SK-N-MC (cell line): ENCODE results near the gene TMEM243.

ENCODE experiments used
- DNase-seq: peaks from one replicate; pipeline ENCODE4 v3.0.0-alpha.2; 2011; ENCODE audit warnings: low read depth, low spot score
- H3K27ac ChIP-seq: fragments of 200-600 bp; sonication (generic); 2 replicates; pipeline ENCODE4 v1.5.1; 2016; ENCODE audit warnings: mixed run types
- H3K36me3 ChIP-seq: fragments of 200-600 bp; sonication (generic); 2 replicates; pipeline ENCODE4 v1.6.1; 2017; ENCODE audit warnings: antibody characterized with exemption, low read length, mixed read lengths; ENCODE audit not compliant: insufficient read depth
- H3K4me3 ChIP-seq: fragments of 200-600 bp; sonication (generic); 2 replicates; pipeline ENCODE4 v1.5.1; 2016
- H3K9ac ChIP-seq: fragments of 200-600 bp; sonication (generic); 2 replicates; pipeline ENCODE4 v1.8.0; 2017; ENCODE audit warnings: mixed run types, mixed read lengths; ENCODE audit not compliant: insufficient read length
- H3K9me3 ChIP-seq: fragments of 200-600 bp; sonication (generic); 2 replicates; pipeline ENCODE4 v1.6.1; 2017; ENCODE audit warnings: low read depth, mild to moderate bottlenecking, antibody characterized with exemption, low read length, moderate library complexity, mixed read lengths
- EZH2 ChIP-seq: fragments of 200-600 bp; sonication (generic); IDR thresholded peaks from one replicate; pipeline ENCODE4 v1.6.1; 2017; ENCODE audit warnings: antibody characterized with exemption
- FOXP2 ChIP-seq: optimal IDR thresholded peaks from 2 replicates; pipeline ENCODE3; 2011; ENCODE audit warnings: mild to moderate bottlenecking, moderate library complexity; ENCODE audit not compliant: insufficient read depth; ENCODE audit errors: extremely low read length, control extremely low read depth
- POLR2AphosphoS5 ChIP-seq: IDR thresholded peaks from 2 replicates; pipeline ENCODE4 v1.6.1; 2012; ENCODE audit warnings: mild to moderate bottlenecking, low read depth, low read length, borderline replicate concordance

The TMEM243 gene

GRCh38 chr7:87164433-87164832 lies 55.1 kb downstream of the TMEM243 start:
- no peak for DNase-seq
- Histone ChIP-seq H3K36me3 (peaks cover 77% of the 10 kb centered on the region), H3K27ac (no peak overlapping the region), H3K9ac (no peak overlapping the region), H3K4me3 (no peak overlapping the region), H3K9me3 (no peaks in the 10 kb centered on the region)
- TF ChIP-seq POLR2AphosphoS5 (no peak), FOXP2 (no peak), EZH2 (no peak)

- Histone ChIP-seq H3K4me3 (no peak overlapping the region), H3K36me3 (peaks cover 67% of the 10 kb centered on the region), H3K9ac (no peak overlapping the region), H3K9me3 (no peaks in the 10 kb centered on the region), H3K27ac (no peak overlapping the region)
- no peak for DNase-seq
- TF ChIP-seq EZH2, result no peak
- TF ChIP-seq FOXP2, result no peak
- no peak for TF ChIP-seq POLR2AphosphoS5
Observed at GRCh38 chr7:87159538-87159937, 60.0 kb downstream of the TMEM243 start.

GRCh38 chr7:87156709-87157108 lies 62.8 kb downstream of the TMEM243 start:
- Histone ChIP-seq H3K36me3 (peaks cover 51% of the 10 kb centered on the region), H3K27ac (no peak overlapping the region)

GRCh38 chr7:87155788-87156187 lies 63.7 kb downstream of the TMEM243 start:
- TF ChIP-seq POLR2AphosphoS5 (no peak), EZH2 (no peak), FOXP2 (no peak)
- H3K9me3 ChIP-seq, result no peaks in the 10 kb centered on the region

More at GRCh38 chr7:87156709-87157108, 62.8 kb downstream of the TMEM243 start:
- no peak for TF ChIP-seq EZH2
- TF ChIP-seq FOXP2, result no peak
- no peak for TF ChIP-seq POLR2AphosphoS5
- DNase-seq, result no peak
- H3K9me3 ChIP-seq, result no peaks in the 10 kb centered on the region
- H3K9ac ChIP-seq, result no peak overlapping the region
- H3K4me3 ChIP-seq, result no peak overlapping the region

GRCh38 chr7:87154569-87154968 lies 65.0 kb downstream of the TMEM243 start:
- Histone ChIP-seq H3K9ac (peak overlapping the region; percentile 95), H3K36me3 (peaks cover 45% of the 10 kb centered on the region), H3K27ac (no peak overlapping the region), H3K9me3 (no peaks in the 10 kb centered on the region), H3K4me3 (peak overlapping the region; percentile 98)
- TF ChIP-seq FOXP2 (no peak), EZH2 (no peak), POLR2AphosphoS5 (no peak)
- no peak for DNase-seq

More at GRCh38 chr7:87155788-87156187, 63.7 kb downstream of the TMEM243 start:
- Histone ChIP-seq H3K9ac (no peak overlapping the region), H3K4me3 (peak overlapping the region; percentile 14; the same call in 1 of the 2 replicates), H3K27ac (no peak overlapping the region), H3K36me3 (peaks cover 51% of the 10 kb centered on the region)
- DNase-seq, result no peak

GRCh38 chr7:87154166-87154565 lies 65.4 kb downstream of the TMEM243 start:
- no peak overlapping the region for H3K27ac ChIP-seq
- peak overlapping the region; percentile 98 for H3K4me3 ChIP-seq
- TF ChIP-seq EZH2, result no peak
- TF ChIP-seq POLR2AphosphoS5, result no peak
- TF ChIP-seq FOXP2, result no peak
- H3K36me3 ChIP-seq, result peaks cover 41% of the 10 kb centered on the region
- H3K9ac ChIP-seq, result peak overlapping the region; percentile 95
- no peak for DNase-seq
- no peaks in the 10 kb centered on the region for H3K9me3 ChIP-seq

- Histone ChIP-seq H3K9me3 (no peaks in the 10 kb centered on the region), H3K36me3 (peaks cover 35% of the 10 kb centered on the region), H3K9ac (peak overlapping the region; percentile 95), H3K4me3 (peak overlapping the region; percentile 98), H3K27ac (peak overlapping the region; percentile 96)
- no peak for DNase-seq
- TF ChIP-seq EZH2 (no peak), FOXP2 (no peak), POLR2AphosphoS5 (no peak)
Observed at GRCh38 chr7:87152897-87153641, 66.5 kb downstream of the TMEM243 start.

- peak; percentile 40 for DNase-seq
- peaks cover 31% of the 10 kb centered on the region for H3K36me3 ChIP-seq
- peak within 1 kb of the TSS; percentile 98 for H3K4me3 ChIP-seq
- peak; percentile 87 for TF ChIP-seq POLR2AphosphoS5
- no peak for TF ChIP-seq EZH2
- TF ChIP-seq FOXP2, result no peak
- H3K9me3 ChIP-seq, result no peaks in the 10 kb centered on the region
- H3K9ac ChIP-seq, result peak within 1 kb of the TSS; percentile 95
- H3K27ac ChIP-seq, result peak within 1 kb of the TSS; percentile 96
Observed at GRCh38 chr7:87152112-87152896, 67.2 kb downstream of the TMEM243 start, which contains the start of gene DMTF1. Gene DMTF1 (plus strand): TSS chr7:87152453. CDS start chr7:87164942, 12,489 bp downstream.
